ENCODE data around the gene TTC3. TPM values are rescaled to one million over a fixed set of nuclear protein-coding genes. Genes with fewer than 3 reads are reported as not detected.

TTC3 gene
- total RNA-seq, 1 donor from 2014 or later = 93.0 TPM

DNA sequence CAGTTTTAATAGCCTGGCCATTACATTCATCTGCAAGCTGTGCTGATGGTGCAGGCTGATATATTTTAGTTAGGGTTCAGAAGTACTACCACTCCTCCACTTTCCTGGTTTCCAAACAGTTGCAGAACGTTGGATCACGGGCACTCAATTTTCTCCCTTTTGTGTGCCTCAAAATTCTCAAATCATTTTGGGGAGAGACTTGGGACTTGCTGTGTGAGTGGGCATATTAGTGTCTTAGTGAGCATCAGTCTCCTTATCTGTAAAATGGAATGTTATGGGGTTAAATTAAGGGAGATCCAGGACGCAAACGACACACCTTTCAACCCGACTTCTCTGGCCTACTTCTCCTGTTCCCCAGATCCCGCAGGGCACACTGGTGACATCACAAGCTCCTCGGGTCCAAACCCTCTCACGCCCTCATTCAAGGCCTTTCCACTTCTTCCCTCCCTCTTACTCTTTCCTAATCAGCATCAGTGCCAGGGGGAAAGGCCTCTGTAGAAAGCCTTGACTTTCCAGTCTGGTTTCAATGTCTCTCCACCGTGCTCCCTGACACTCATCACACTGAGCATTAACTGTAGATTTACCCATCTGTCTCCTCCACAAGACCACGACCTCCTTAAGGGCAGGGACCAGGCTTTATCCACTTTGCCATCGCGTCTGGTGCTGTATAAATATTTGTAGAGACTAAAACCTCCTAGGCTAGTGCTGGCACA lies 1.3 kb upstream of the TTC3 start:
- intact Hi-C loops (cut with DNase I) = no loop called here

DNA sequence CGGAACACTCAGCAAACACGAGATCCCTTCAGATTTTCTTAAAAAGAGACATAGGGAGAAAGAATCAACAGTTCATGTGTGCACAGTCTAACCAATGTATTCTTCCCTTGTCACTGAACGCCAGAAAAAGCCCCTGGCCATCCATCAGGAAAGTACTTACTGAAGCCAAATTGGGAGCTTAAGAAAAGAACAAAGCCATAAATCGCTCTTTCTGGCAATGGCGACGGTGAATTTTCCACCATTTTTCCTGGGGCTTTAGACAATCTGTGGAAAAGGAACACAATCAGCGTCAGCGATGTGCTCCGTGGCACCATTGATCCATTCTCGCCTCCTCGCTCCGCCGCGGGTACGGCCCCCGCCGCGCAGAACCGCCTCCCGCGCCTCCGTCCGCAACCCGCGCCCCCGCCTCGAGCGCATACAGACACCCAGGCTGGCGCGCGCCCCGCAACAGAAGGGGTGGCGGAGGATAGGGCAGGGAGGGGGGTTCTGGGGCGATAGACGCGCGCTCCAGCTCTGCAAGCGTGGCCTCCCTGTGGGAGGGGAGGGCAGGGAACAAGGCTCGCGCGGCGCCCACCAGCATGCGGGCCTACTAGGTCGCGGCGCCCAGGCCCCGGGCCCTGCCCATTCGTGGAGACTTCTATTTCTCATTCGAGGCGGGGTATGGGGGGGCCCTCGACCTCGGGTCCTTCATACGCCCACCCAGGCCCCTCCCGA lies 623 bp upstream of the TTC3 start:
- TF ChIP-seq, protein P1, sequence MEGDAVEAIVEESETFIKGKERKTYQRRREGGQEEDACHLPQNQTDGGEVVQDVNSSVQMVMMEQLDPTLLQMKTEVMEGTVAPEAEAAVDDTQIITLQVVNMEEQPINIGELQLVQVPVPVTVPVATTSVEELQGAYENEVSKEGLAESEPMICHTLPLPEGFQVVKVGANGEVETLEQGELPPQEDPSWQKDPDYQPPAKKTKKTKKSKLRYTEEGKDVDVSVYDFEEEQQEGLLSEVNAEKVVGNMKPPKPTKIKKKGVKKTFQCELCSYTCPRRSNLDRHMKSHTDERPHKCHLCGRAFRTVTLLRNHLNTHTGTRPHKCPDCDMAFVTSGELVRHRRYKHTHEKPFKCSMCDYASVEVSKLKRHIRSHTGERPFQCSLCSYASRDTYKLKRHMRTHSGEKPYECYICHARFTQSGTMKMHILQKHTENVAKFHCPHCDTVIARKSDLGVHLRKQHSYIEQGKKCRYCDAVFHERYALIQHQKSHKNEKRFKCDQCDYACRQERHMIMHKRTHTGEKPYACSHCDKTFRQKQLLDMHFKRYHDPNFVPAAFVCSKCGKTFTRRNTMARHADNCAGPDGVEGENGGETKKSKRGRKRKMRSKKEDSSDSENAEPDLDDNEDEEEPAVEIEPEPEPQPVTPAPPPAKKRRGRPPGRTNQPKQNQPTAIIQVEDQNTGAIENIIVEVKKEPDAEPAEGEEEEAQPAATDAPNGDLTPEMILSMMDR (IDR thresholded peaks at IDR 0.05) = no peak
- Histone ChIP-seq H3K4me3 (peak overlapping the region; percentile 93), H3K27ac (peak overlapping the region; percentile 99), H3K9me3 (no peaks in the 10 kb centered on the region), H3K27me3 (ENCODE audit: low read depth) (no peaks in the 10 kb centered on the region), H3K36me3 (peaks cover 10% of the 10 kb centered on the region), H3K4me1 (peaks cover 16% of the 10 kb centered on the region)
- intact Hi-C loops (cut with DNase I) = no loop called here
- ATAC-seq = peak; percentile 87 to 89
- DNase-seq = no peak

More for the DNA sequence above, 1.3 kb upstream of the TTC3 start:
- Histone ChIP-seq H3K4me3 (peak overlapping the region; percentile 93), H3K4me1 (peaks cover 16% of the 10 kb centered on the region), H3K27ac (peak overlapping the region; percentile 99), H3K9me3 (no peaks in the 10 kb centered on the region), H3K27me3 (ENCODE audit: low read depth) (no peaks in the 10 kb centered on the region), H3K36me3 (peaks cover 11% of the 10 kb centered on the region)
- ATAC-seq (peak; percentile 35 to 56), DNase-seq (peak; percentile 73)
- TF ChIP-seq, protein P1 (IDR thresholded peaks at IDR 0.05) = no peak

DNA sequence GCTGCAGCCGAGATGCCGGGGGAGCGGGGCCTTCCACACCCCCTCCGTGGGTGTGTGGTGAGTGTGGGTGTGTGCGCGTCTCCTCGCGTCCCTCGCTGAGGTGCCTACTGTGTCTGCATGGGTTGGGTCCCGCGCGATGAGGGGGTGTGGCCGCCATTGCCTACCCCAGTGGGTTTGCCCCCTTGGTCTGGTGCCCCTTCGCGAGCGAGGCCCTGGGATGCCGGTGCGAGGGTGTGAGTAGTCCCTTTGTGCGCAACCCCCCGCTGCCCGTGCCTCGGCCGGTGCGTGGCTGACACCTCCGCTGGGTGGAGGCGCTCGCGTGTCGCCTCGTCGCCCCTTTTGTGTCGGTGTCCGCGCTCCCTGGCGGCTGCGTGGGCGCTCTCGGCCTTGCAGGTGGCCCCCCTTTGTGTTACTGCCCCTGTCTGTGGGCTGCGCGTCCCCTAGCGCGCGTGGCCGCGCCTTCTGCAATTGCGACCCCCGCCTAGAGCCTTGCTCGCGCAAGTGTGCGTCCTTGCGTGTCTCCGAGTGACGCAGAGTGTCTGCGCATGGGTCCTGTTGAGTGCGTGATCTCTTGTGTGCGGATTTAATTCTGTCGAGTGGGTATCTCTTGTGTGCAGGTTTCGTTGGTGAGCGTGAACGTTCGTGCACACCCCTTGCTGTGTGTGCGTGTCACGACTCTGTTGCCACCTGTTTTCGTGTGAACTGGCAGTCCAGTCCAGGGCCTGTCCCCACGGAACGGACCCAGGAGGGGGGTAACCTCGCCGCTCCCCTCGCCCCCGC lies 553 bp downstream of the TTC3 start:
- Histone ChIP-seq H3K27ac (peak overlapping the region; percentile 99), H3K27me3 (ENCODE audit: low read depth) (no peaks in the 10 kb centered on the region), H3K4me3 (peak overlapping the region; percentile 93), H3K9me3 (no peaks in the 10 kb centered on the region), H3K36me3 (peaks cover 10% of the 10 kb centered on the region), H3K4me1 (peaks cover 16% of the 10 kb centered on the region)
- intact Hi-C loops (cut with DNase I) = no loop called here
- DNase-seq (peak; percentile 77), ATAC-seq (peak; percentile 32 to 34)
- TF ChIP-seq, protein P1 (IDR thresholded peaks at IDR 0.05) = no peak

DNA sequence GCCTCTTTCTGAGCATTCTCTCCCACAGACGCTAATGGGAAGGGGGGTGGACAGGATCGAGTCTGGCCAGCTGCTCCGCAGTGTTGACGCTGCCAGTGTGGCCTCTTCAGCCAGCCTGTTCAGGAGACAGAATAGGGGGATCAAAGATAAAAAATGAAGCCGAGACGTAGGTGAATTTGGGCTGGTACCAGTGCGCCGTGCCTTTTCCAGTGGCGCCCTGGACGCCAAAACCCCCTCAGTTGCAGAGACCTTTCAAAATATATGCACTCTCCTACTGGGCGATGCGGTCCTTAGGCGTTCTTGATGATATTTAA lies 1.1 kb downstream of the TTC3 start:
- no peak for DNase-seq
- peak overlapping the region; percentile 93 for H3K4me3 ChIP-seq
- H3K36me3 ChIP-seq = peaks cover 5% of the 10 kb centered on the region
- no peaks in the 10 kb centered on the region for H3K27me3 ChIP-seq (ENCODE audit: low read depth)
- TF ChIP-seq, protein P1 (IDR thresholded peaks at IDR 0.05) = no peak
- H3K9me3 ChIP-seq = no peaks in the 10 kb centered on the region
- intact Hi-C loops (cut with DNase I) = no loop called here
- peak overlapping the region; percentile 99 for H3K27ac ChIP-seq
- ATAC-seq = peak in 1 of 2 donors; percentile 1
- peaks cover 16% of the 10 kb centered on the region for H3K4me1 ChIP-seq

DNA sequence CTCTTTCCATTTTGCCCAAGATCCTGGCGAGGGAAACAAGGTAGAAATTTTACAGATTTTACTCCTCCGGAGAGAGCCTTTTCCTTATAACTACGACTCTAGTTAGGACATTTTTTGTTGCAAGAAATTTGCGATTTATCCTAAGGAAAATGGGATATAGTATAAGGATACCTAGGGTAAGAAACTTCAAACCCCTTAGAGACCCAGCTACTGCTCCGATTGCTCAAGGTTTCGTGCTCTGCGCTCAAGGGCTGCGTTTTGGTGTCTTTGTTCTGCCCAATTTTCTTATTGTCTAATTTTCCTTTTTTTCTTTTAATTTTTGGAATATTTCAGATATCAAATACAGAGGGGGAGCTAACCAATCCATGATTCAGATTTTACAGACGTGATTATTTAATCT lies 1.5 kb downstream of the TTC3 start:
- intact Hi-C loops (cut with DNase I) = no loop called here
- Histone ChIP-seq H3K9me3 (no peaks in the 10 kb centered on the region), H3K4me1 (peaks cover 16% of the 10 kb centered on the region), H3K4me3 (peak overlapping the region; percentile 93), H3K36me3 (peaks cover 5% of the 10 kb centered on the region), H3K27me3 (ENCODE audit: low read depth) (no peaks in the 10 kb centered on the region), H3K27ac (peak overlapping the region; percentile 99)
- DNase-seq (no peak), ATAC-seq (no peak)
- TF ChIP-seq, protein P1 (IDR thresholded peaks at IDR 0.05) = no peak
